HepG2 (cell line): ENCODE results near the gene GTF2H1. TPM values are rescaled to one million over a fixed set of nuclear protein-coding genes. Genes with fewer than 3 reads are reported as not detected.

Source experiments
- ATAC-seq: fragments of 200-7000 bp; cut with Tn5 transposase; 3 replicates; pipeline ENCODE4 v1.9.1; 2020; ENCODE audit warnings: mild to moderate bottlenecking, moderate library complexity
- BruUV-seq: library from RNA; stranded (reverse); fragments of 400-500 nt; replicated peaks from 2 replicates; lab custom pipeline; 2021; lab: Mats Ljungman, UMichigan
- CTCF ChIA-PET: fragments of 300-600 bp; formaldehyde crosslinking; extraction: SDS; loops from one replicate; lab custom pipeline; 2021; ENCODE audit warnings: low total read pairs, inconsistent platforms, low intra/inter-chr PET ratio; lab: Yijun Ruan, JAX
- POLR2A ChIA-PET: fragments of 350-600 bp; sonication (Branson Sonifier 250); formaldehyde crosslinking; loops from one replicate; lab custom pipeline; 2020; ENCODE audit warnings: antibody characterized with exemption, inconsistent platforms; lab: Yijun Ruan, JAX
- DNase-seq: peaks from one replicate; pipeline ENCODE4 v3.0.0-alpha.2; 2015; ENCODE audit warnings: low spot score
- FAIRE-seq: peaks from 3 replicates; lab custom pipeline; 2011; peaks lifted over from hg19 to GRCh38; lab: Jason Lieb, UNC
- H2AFZ ChIP-seq: one replicate; pipeline ENCODE4 v1.6.1; 2011; ENCODE audit warnings: low read length, inconsistent platforms
- H3K27ac ChIP-seq: fragments of 300-600 bp; 3 replicates; pipeline ENCODE4 v1.8.0; 2011; ENCODE audit warnings: mixed run types, mild to moderate bottlenecking, mixed read lengths, low read length, inconsistent platforms; ENCODE audit not compliant: insufficient read depth; ENCODE audit errors: extremely low read length
- H3K27me3 ChIP-seq, 2 experiments: fragments of 200-600 bp in 1 of 2; 2 replicates in 1 of 2; 3 replicates in 1 of 2; pipeline versions ENCODE4 v1.6.0 to v1.8.0; 2011; ENCODE audit warnings: low read length in 2 of 2, mild to moderate bottlenecking in 2 of 2, moderate library complexity in 2 of 2, inconsistent platforms in 1 of 2; ENCODE audit not compliant: insufficient read depth in 2 of 2, control insufficient read depth in 1 of 2
- H3K36me3 ChIP-seq, 2 experiments: fragments of 200-600 bp in 1 of 2; replicated peaks in 1 of 2; 2 replicates in 1 of 2; 3 replicates in 1 of 2; pipeline versions ENCODE4 v1.5.1 to v1.8.0; 2011; ENCODE audit warnings: low read length in 2 of 2, inconsistent platforms in 1 of 2; ENCODE audit not compliant: insufficient read depth in 2 of 2, control insufficient read depth in 1 of 2
- H3K4me1 ChIP-seq: 2 replicates; pipeline ENCODE4 v1.5.1; 2012; ENCODE audit warnings: low read length, inconsistent platforms; ENCODE audit not compliant: insufficient read depth
- H3K4me2 ChIP-seq: 2 replicates; pipeline ENCODE4 v1.6.0; 2011; ENCODE audit warnings: low read depth, low read length, inconsistent platforms
- H3K4me3 ChIP-seq, 3 experiments: fragments of 200-600 bp in 1 of 3; sonication (generic), shearing (Covaris generic) in 1 of 3; replicated peaks in 1 of 3; 2 replicates each; pipeline ENCODE4 v1.5.1; 2011 to 2016; ENCODE audit warnings: low read length in 3 of 3, inconsistent platforms in 2 of 3, low read depth in 2 of 3, mild to moderate bottlenecking in 2 of 3, control low read depth in 1 of 3, mixed read lengths in 1 of 3; ENCODE audit not compliant: insufficient read depth in 1 of 3
- H3K79me2 ChIP-seq: one replicate; pipeline ENCODE4 v1.6.1; 2011; ENCODE audit warnings: low read length, inconsistent platforms; ENCODE audit not compliant: insufficient read depth
- H3K9ac ChIP-seq: 2 replicates; pipeline ENCODE4 v1.6.0; 2011; ENCODE audit warnings: mild to moderate bottlenecking, low read depth, low read length, inconsistent platforms; ENCODE audit not compliant: insufficient read depth
- H3K9me3 ChIP-seq: 2 replicates; pipeline ENCODE4 v1.5.1; 2012; ENCODE audit warnings: mild to moderate bottlenecking, low read length
- H4K20me1 ChIP-seq: 2 replicates; pipeline ENCODE4 v1.6.0; 2011; ENCODE audit warnings: inconsistent platforms, mild to moderate bottlenecking, low read length, moderate library complexity; ENCODE audit not compliant: insufficient read depth
- ATF6 ChIP-seq: sonication (generic); formaldehyde crosslinking; conservative IDR thresholded peaks from 2 replicates; pipeline ENCODE4 v1.4.0; 2020; ENCODE audit warnings: missing genetic modification reagents
- CEBPB ChIP-seq: IDR thresholded peaks from 2 replicates; pipeline ENCODE4 v1.6.1; 2011; ENCODE audit warnings: low read depth, low read length, improper control_type of control experiment, borderline replicate concordance
- GATAD1 ChIP-seq: IDR thresholded peaks from 2 replicates; pipeline ENCODE4 v1.6.1; 2016; ENCODE audit warnings: missing genetic modification reagents, missing compliant biosample characterization
- HMGXB3 ChIP-seq: sonication (generic); formaldehyde crosslinking; IDR thresholded peaks from 2 replicates; pipeline ENCODE4 v1.4.0; 2020; ENCODE audit warnings: missing genetic modification reagents, borderline replicate concordance
- ISX ChIP-seq: sonication (generic); formaldehyde crosslinking; conservative IDR thresholded peaks from 2 replicates; pipeline ENCODE4 v1.5.0; 2020; ENCODE audit warnings: missing genetic modification reagents
- SP5 ChIP-seq: IDR thresholded peaks from 2 replicates; pipeline ENCODE4 v1.6.1; 2016; ENCODE audit warnings: low read depth, borderline replicate concordance
- ZBTB3 ChIP-seq: sonication (generic); formaldehyde crosslinking; IDR thresholded peaks from 2 replicates; pipeline ENCODE4 v1.4.0; 2020; ENCODE audit warnings: low read depth, mild to moderate bottlenecking, moderate library complexity, missing genetic modification reagents, borderline replicate concordance
- ZNF367 ChIP-seq: sonication (generic); formaldehyde crosslinking; IDR thresholded peaks from 2 replicates; pipeline ENCODE4 v1.4.0; 2020; ENCODE audit warnings: missing genetic modification reagents, borderline replicate concordance
- WGBS: methylation state at CpG from one replicate; pipeline ENCODE4 v1.1.6; 2017; ENCODE audit warnings: low lambda C conversion rate; 5-methylcytosine and 5-hydroxymethylcytosine counted together
- in situ Hi-C: cut with HindIII; loops from 2 replicates; pipeline ENCODE4 v1.10.0; 2017; ENCODE audit warnings: low pct_unique_long_range_greater_than_20kb; ENCODE audit not compliant: extremely low pct_ligation_motif_present
- intact Hi-C: fragments of 100-400 bp; cut with micrococcal nuclease; formaldehyde crosslinking; loops from one replicate; pipeline ENCODE4 v1.10.0; 2022; ENCODE audit not compliant: unreplicated experiment
- polyA plus RNA-seq, 8 experiments: library from polyadenylated mRNA; depleted of rRNA in 3 of 8; stranded (reverse) in 7 of 8; unstranded in 1 of 8; fragments of >200 nt; fragmentation: Illumina TruSeq in 4 of 8; extraction: Trizol in 4 of 8; gene quantifications; 2 replicates each; pipeline versions ENCODE4 v1.2.1 to v1.2.3, GENCODE V29; 2011 to 2016; ENCODE audit warnings: low read depth in 4 of 8, missing spikeins in 1 of 8, mixed read lengths in 1 of 8; ENCODE audit not compliant: insufficient read depth in 1 of 8
- total RNA-seq, 5 experiments: library from RNA; depleted of rRNA; stranded (reverse); fragments of >200 nt; fragmentation: Illumina TruSeq; extraction: Trizol; gene quantifications; 2 replicates each; pipeline ENCODE4 v1.2.3, GENCODE V29; 2016; ENCODE audit warnings: low read depth in 1 of 5

GTF2H1 gene
- total and polyA plus RNA-seq, 2 of the 13 experiments (the other 11 are each of a cell fraction or from before 2014, with no cell fraction given), result 15.7 to 51.4 TPM

GRCh38 chr11:18277565-18278271 lies 44.6 kb upstream of the GTF2H1 start:
- intact Hi-C loops, result no loop called here
- H3K79me2 ChIP-seq, result no peaks in the 10 kb centered on the region
- no peaks in the 10 kb centered on the region for H3K9me3 ChIP-seq
- H3K4me3 ChIP-seq, result no peak overlapping the region
- DNase-seq, result no peak
- no peaks in the 10 kb centered on the region for H4K20me1 ChIP-seq
- BruUV-seq, result no TSS peak
- TF ChIP-seq ZNF367 (CRISPR knock-in tag) (no peak), CEBPB (peak; percentile 57; the same call in 1 of the 2 replicates)
- TF ChIP-seq, all 625 proteins: peak for 1
- H3K27ac ChIP-seq, result no peak overlapping the region
- ATAC-seq, result no peak
- CTCF ChIA-PET, result no interaction called here
- no peak overlapping the region for H3K4me2 ChIP-seq
- no peaks in the 10 kb centered on the region for H3K4me1 ChIP-seq
- H2AFZ ChIP-seq, result no peak overlapping the region
- H3K27me3 ChIP-seq, result no peaks in the 10 kb centered on the region
- in situ Hi-C loops, result no loop called here
- no peak for FAIRE-seq
- H3K9ac ChIP-seq, result no peak overlapping the region
- peaks cover 10 to 26% of the 10 kb centered on the region in 2 experiments; a peak in 4 of 5 replicates for H3K36me3 ChIP-seq
- whole genome bisulfite sequencing, result 97% methylated on average over 5 of the region's 5 CpGs
- POLR2A ChIA-PET, result no interaction called here

GRCh38 chr11:18280438-18281045 lies 41.8 kb upstream of the GTF2H1 start:
- POLR2A ChIA-PET, result no interaction called here
- intact Hi-C loops (no loop called here), in situ Hi-C loops (no loop called here)
- ATAC-seq, result no peak
- 98% methylated on average over 4 of the region's 4 CpGs for WGBS
- DNase-seq, result no peak
- Histone ChIP-seq H3K36me3 (peaks cover 12 to 34% of the 10 kb centered on the region in 2 experiments; a peak in 4 of 5 replicates), H3K27ac (no peak overlapping the region), H3K4me2 (no peak overlapping the region), H3K79me2 (no peaks in the 10 kb centered on the region), H3K27me3 (no peaks in the 10 kb centered on the region), H3K4me1 (no peaks in the 10 kb centered on the region), H3K9me3 (no peaks in the 10 kb centered on the region), H2AFZ (no peak overlapping the region), H3K4me3 (no peak overlapping the region), H4K20me1 (no peaks in the 10 kb centered on the region), H3K9ac (no peak overlapping the region)
- no TSS peak for BruUV-seq
- CTCF ChIA-PET, result no interaction called here
- no peak for FAIRE-seq
- TF ChIP-seq SP5 (CRISPR knock-in tag) (no peak), GATAD1 (CRISPR knock-in tag) (no peak), ISX (CRISPR knock-in tag) (no peak), ATF6 (CRISPR knock-in tag) (no peak), HMGXB3 (CRISPR knock-in tag) (no peak), ZBTB3 (no peak)
